Mammary epithelial cell (primary cell): ENCODE measurements around the gene NFKBIZ.

Experiments
- EZH2 ChIP-seq: IDR thresholded peaks from 2 replicates; pipeline ENCODE4 v1.6.1; 2012; ENCODE audit warnings: low read length, inconsistent platforms, borderline replicate concordance
- TF ChIP-seq, protein P1 (sequence below), 2 donors: IDR thresholded peaks in 1 of 2; conservative IDR thresholded peaks in 1 of 2; 2 replicates each; pipeline ENCODE4 v1.5.1; 2011 to 2012; ENCODE audit warnings: inconsistent platforms in 2 of 2, low read length in 2 of 2, mild to moderate bottlenecking in 2 of 2, control low read depth in 1 of 2, low read depth in 1 of 2; ENCODE audit not compliant: insufficient read depth in 1 of 2; ENCODE audit errors: extremely low read depth in 1 of 2

DNA sequence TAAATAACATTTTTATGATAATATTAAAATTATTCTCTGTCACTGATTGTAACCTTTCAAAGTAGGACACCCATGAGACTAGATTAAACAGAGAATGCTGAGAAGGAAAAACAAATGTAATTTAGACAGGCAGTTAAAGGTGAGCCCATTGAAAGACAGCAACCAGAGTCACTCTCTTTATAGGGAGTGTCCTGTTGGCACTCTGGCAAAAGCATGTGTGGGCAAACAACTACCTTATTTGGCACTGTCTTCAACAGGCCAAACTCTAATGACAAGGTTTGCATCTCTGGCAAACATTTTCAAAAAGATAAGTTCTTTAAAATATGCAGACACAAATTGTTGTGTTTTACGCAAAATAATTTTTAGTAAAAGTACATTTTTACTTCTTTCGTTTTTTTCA lies 29.8 kb downstream of the NFKBIZ start:
- TF ChIP-seq EZH2: no peak
- TF ChIP-seq, protein P1, sequence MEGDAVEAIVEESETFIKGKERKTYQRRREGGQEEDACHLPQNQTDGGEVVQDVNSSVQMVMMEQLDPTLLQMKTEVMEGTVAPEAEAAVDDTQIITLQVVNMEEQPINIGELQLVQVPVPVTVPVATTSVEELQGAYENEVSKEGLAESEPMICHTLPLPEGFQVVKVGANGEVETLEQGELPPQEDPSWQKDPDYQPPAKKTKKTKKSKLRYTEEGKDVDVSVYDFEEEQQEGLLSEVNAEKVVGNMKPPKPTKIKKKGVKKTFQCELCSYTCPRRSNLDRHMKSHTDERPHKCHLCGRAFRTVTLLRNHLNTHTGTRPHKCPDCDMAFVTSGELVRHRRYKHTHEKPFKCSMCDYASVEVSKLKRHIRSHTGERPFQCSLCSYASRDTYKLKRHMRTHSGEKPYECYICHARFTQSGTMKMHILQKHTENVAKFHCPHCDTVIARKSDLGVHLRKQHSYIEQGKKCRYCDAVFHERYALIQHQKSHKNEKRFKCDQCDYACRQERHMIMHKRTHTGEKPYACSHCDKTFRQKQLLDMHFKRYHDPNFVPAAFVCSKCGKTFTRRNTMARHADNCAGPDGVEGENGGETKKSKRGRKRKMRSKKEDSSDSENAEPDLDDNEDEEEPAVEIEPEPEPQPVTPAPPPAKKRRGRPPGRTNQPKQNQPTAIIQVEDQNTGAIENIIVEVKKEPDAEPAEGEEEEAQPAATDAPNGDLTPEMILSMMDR (conservative IDR thresholded peaks at IDR 0.05 in 1 of 2, IDR thresholded peaks at IDR 0.05 in 1 of 2; ENCODE audit: extremely low read depth in 1 of 2, insufficient read depth in 1 of 2, low read depth in 1 of 2, low read length in 2 of 2): no peak
